Activated CD4-positive, alpha-beta memory T cell treated with anti-CD3 and anti-CD28 coated beads for 36 hours (primary cell): ENCODE data around the gene TMEM151A. TPM values are rescaled to one million over a fixed set of nuclear protein-coding genes. Genes with fewer than 3 reads are reported as not detected.

Source experiments
- CTCF ChIA-PET: fragments of 350-600 bp; sonication (Branson Sonifier 250); formaldehyde crosslinking; loops from one replicate; lab custom pipeline; 2021; ENCODE audit warnings: antibody characterized with exemption, inconsistent platforms; lab: Charles Lee
- POLR2A ChIA-PET: fragments of 350-600 bp; sonication (Branson Sonifier 250); formaldehyde crosslinking; loops from one replicate; lab custom pipeline; 2021; ENCODE audit warnings: antibody characterized with exemption; lab: Charles Lee
- DNase-seq: peaks from one replicate; pipeline ENCODE4 v3.0.0-alpha.2; 2020
- H3K27ac Mint-ChIP-seq: one replicate; pipeline ENCODE4 v1.8.0; 2021; ENCODE audit warnings: mixed read lengths
- H3K27me3 Mint-ChIP-seq: one replicate; pipeline ENCODE4 v1.8.0; 2021; ENCODE audit warnings: mixed read lengths
- H3K36me3 Mint-ChIP-seq: one replicate; pipeline ENCODE4 v1.8.0; 2021; ENCODE audit warnings: mixed read lengths
- H3K4me1 Mint-ChIP-seq: one replicate; pipeline ENCODE4 v1.8.0; 2021; ENCODE audit warnings: low read depth, mixed read lengths
- H3K4me3 Mint-ChIP-seq: one replicate; pipeline ENCODE4 v1.8.0; 2021; ENCODE audit warnings: mild to moderate bottlenecking, mixed read lengths
- H3K9me3 Mint-ChIP-seq: one replicate; pipeline ENCODE4 v1.8.0; 2021; ENCODE audit warnings: mixed read lengths
- intact Hi-C: fragments of 100-400 bp; cut with micrococcal nuclease; formaldehyde crosslinking; loops from one replicate; pipeline ENCODE4 v1.15.1; 2023
- total RNA-seq, 2 experiments: library from RNA; stranded (reverse); gene quantifications; one replicate each; pipeline ENCODE4 v1.2.3, GENCODE V29; 2021

TMEM151A gene
- total RNA-seq, 2 experiments from 2014 or later: not detected

DNA sequence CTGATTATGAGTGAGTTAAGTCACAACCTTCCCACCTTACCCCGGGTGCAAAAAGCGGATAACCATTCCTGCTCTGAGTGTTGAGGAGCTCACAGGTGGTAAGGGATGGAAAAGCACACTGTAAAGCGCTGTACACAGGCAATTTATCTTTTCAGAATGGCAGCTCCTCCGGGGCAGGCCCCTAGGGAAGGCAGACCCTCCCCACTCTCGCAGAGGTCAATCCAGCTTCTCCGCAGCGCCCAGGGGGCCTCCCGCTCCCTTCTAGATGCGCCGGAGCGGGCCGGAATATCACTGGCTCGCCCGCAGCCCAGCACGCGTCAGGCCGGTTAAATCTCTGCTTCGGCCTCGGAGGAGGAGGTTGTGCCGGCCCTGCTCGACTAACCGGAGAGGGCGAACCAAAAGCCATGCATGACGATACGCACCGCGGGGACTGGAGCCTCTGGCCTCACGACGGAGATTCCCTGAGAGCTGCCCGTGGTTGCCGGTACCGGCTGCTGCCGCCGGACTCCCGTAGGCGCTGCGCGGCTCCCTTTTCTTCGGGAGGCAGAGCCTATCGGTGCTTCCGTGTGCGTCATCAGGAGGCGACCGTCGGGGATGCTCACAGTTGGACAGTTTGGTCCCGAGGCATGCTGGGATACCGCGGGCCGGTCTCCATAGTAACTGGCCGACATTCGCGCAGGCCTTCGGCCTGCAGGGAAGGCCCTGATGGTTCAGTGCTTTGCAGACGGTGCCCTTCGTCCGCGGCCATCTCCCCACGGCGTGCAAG, 53.0 kb downstream of the TMEM151A start, which contains the start of gene BRMS1:
Gene BRMS1 (minus strand): TSS at position 555 of the 766 bp plus-strand sequence. CDS start 2,870 bp downstream, outside the sequence.
- Mint-ChIP-seq H3K27me3 (peaks cover 3% of the 10 kb centered on the region), H3K9me3 (peaks cover 2% of the 10 kb centered on the region), H3K4me3 (peak within 1 kb of the TSS; percentile 94), H3K27ac (peak within 1 kb of the TSS; percentile 85), H3K36me3 (peaks cover 15% of the 10 kb centered on the region), H3K4me1 (peaks cover 50% of the 10 kb centered on the region)
- ChIA-PET POLR2A (interaction anchor here (0.5 to 1.5 kb wide), 5 partner anchors 26 to 1421 kb away, joined by 3 to 6 read pairs (median 4); no protein-coding TSS in a partner anchor), CTCF (interaction anchor here (0.6 to 3.5 kb wide), 11 partner anchors 9 to 507 kb away, joined by 3 to 33 read pairs (median 4); partner anchors contain the start of genes MRPL11 and RIN1)
- peak; percentile 98 for DNase-seq
- intact Hi-C loops: loop anchor here (1.0 to 5.0 kb wide), 4 partner anchors 32 to 499 kb away; partner anchors contain the start of genes RAB1B and RCE1

DNA sequence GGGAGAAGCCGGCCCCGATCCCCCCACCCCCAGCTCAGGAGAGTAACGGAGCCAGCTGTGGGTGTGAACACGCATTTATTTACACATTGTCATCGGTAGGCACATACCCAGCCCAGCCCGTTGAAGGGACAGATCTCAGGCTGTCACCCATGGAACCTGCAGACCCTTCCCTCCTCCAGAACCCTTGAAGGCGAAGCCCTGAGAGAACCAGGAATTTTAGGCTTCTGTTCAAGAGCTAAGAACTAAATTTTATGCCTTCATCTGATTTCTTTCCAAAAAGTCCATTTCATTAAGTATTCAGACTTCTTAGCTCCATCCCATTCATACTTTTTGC, 53.6 kb downstream of the TMEM151A start:
- CTCF ChIA-PET: interaction anchor here (0.7 to 3.5 kb wide), 5 partner anchors 19 to 93 kb away, joined by 3 to 33 read pairs (median 8); partner anchors contain the start of gene MRPL11
- peak overlapping the region; percentile 85 for H3K27ac Mint-ChIP-seq
- intact Hi-C loops: loop anchor here (1.0 to 5.0 kb wide), 4 partner anchors 33 to 498 kb away; partner anchors contain the start of genes RAB1B and RCE1
- H3K4me3 Mint-ChIP-seq: peak overlapping the region; percentile 94
- DNase-seq: no peak
- peaks cover 3% of the 10 kb centered on the region for H3K27me3 Mint-ChIP-seq
- POLR2A ChIA-PET: interaction anchor here (0.5 to 1.5 kb wide), 4 partner anchors 33 to 1421 kb away, joined by 3 to 6 read pairs (median 4); no protein-coding TSS in a partner anchor
- H3K36me3 Mint-ChIP-seq: peaks cover 13% of the 10 kb centered on the region
- H3K4me1 Mint-ChIP-seq: peaks cover 50% of the 10 kb centered on the region
- H3K9me3 Mint-ChIP-seq: peaks cover 2% of the 10 kb centered on the region

Other genes starting within 250 kb of the TMEM151A start
- gene GAL3ST3, start 242.7 kb upstream of the TMEM151A start, total RNA-seq: not detected
- gene SF3B2, start 239.5 kb upstream of the TMEM151A start, total RNA-seq: 100 to 1,000 TPM; 271 to 274 TPM
- 10 to 100 TPM; 82.0 to 84.1 TPM for gene PACS1, start 221.6 kb upstream of the TMEM151A start, total RNA-seq
- gene KLC2, start 34.2 kb upstream of the TMEM151A start, total RNA-seq: 10 to 100 TPM; 40.5 to 44.8 TPM
- 100 to 1,000 TPM; 118 to 124 TPM for gene RAB1B, start 23.3 kb upstream of the TMEM151A start, total RNA-seq
- 1 to 10 TPM in 1 of 2 experiments, under 1 TPM in 1; 0.39 to 1.5 TPM for gene CNIH2, start 13.7 kb upstream of the TMEM151A start, total RNA-seq
- 10 to 100 TPM; 63.1 to 65.8 TPM for gene YIF1A, start 2.8 kb upstream of the TMEM151A start, total RNA-seq
- not detected for gene CD248, start 25.1 kb downstream of the TMEM151A start, total RNA-seq
- 1 to 10 TPM; 1.0 to 1.6 TPM for gene RIN1, start 44.5 kb downstream of the TMEM151A start, total RNA-seq
- gene BRMS1, start 53.2 kb downstream of the TMEM151A start, total RNA-seq: 10 to 100 TPM; 29.3 to 31.2 TPM
- 1 to 10 TPM; 8.2 to 8.3 TPM for gene B4GAT1, start 55.7 kb downstream of the TMEM151A start, total RNA-seq
- 10 to 100 TPM; 10.3 to 10.6 TPM for gene SLC29A2, start 79.9 kb downstream of the TMEM151A start, total RNA-seq
- not detected for gene NPAS4, start 129.1 kb downstream of the TMEM151A start, total RNA-seq
- 100 to 1,000 TPM; 104 to 106 TPM for gene MRPL11, start 147.0 kb downstream of the TMEM151A start, total RNA-seq
- gene PELI3, start 175.0 kb downstream of the TMEM151A start, total RNA-seq: 1 to 10 TPM; 7.0 to 8.5 TPM
- gene DPP3, start 188.5 kb downstream of the TMEM151A start, total RNA-seq: 10 to 100 TPM; 76.1 to 89.7 TPM
- 10 to 100 TPM; 11.1 to 13.2 TPM for gene BBS1, start 218.7 kb downstream of the TMEM151A start, total RNA-seq